Nephron progenitor cell (in vitro differentiated cells): ENCODE results near the gene PARD3B.

ENCODE experiments used
- DNase-seq: peaks from one replicate; pipeline ENCODE4 v3.0.0; 2021
- H3K27ac Mint-ChIP-seq: 2 replicates; pipeline ENCODE4 v1.8.0; 2021; ENCODE audit warnings: mild to moderate bottlenecking, moderate library complexity, mixed read lengths
- H3K27me3 Mint-ChIP-seq: 2 replicates; pipeline ENCODE4 v1.8.0; 2021; ENCODE audit warnings: mild to moderate bottlenecking, low read depth, mixed read lengths; ENCODE audit not compliant: poor library complexity
- H3K36me3 Mint-ChIP-seq: 2 replicates; pipeline ENCODE4 v1.8.0; 2021; ENCODE audit warnings: low read depth, mixed read lengths
- H3K4me1 Mint-ChIP-seq: 2 replicates; pipeline ENCODE4 v1.8.0; 2021; ENCODE audit warnings: mixed read lengths
- H3K4me3 Mint-ChIP-seq: 2 replicates; pipeline ENCODE4 v1.8.0; 2021; ENCODE audit warnings: mild to moderate bottlenecking, moderate library complexity, mixed read lengths
- H3K9me3 Mint-ChIP-seq: 2 replicates; pipeline ENCODE4 v1.8.0; 2021; ENCODE audit warnings: mild to moderate bottlenecking, moderate library complexity, mixed read lengths
- CTCF ChIP-seq: fragments of 200-600 bp; sonication (generic); IDR thresholded peaks from 2 replicates; pipeline ENCODE4 v1.5.0; 2021; ENCODE audit warnings: antibody characterized with exemption

The PARD3B gene

GRCh38 chr2:205017912-205018311, 472.6 kb downstream of the PARD3B start:
- Mint-ChIP-seq H3K4me1 (peaks cover 28% of the 10 kb centered on the region), H3K4me3 (no peak overlapping the region), H3K36me3 (no peaks in the 10 kb centered on the region), H3K9me3 (peaks cover 18% of the 10 kb centered on the region), H3K27ac (no peak overlapping the region), H3K27me3 (no peaks in the 10 kb centered on the region)
- DNase-seq: no peak
- TF ChIP-seq CTCF: no peak

GRCh38 chr2:205020673-205021072, 475.4 kb downstream of the PARD3B start:
- no peak for DNase-seq
- no peaks in the 10 kb centered on the region for H3K36me3 Mint-ChIP-seq
- H3K4me1 Mint-ChIP-seq: peaks cover 33% of the 10 kb centered on the region
- no peaks in the 10 kb centered on the region for H3K27me3 Mint-ChIP-seq
- peaks cover 18% of the 10 kb centered on the region for H3K9me3 Mint-ChIP-seq
- no peak for TF ChIP-seq CTCF
- peak overlapping the region; percentile 22 for H3K27ac Mint-ChIP-seq
- no peak overlapping the region for H3K4me3 Mint-ChIP-seq

GRCh38 chr2:205022841-205023240, 477.6 kb downstream of the PARD3B start:
- H3K36me3 Mint-ChIP-seq: no peaks in the 10 kb centered on the region
- DNase-seq: no peak
- H3K4me1 Mint-ChIP-seq: peaks cover 33% of the 10 kb centered on the region
- peaks cover 19% of the 10 kb centered on the region for H3K9me3 Mint-ChIP-seq
- no peak overlapping the region for H3K27ac Mint-ChIP-seq
- H3K4me3 Mint-ChIP-seq: no peak overlapping the region
- TF ChIP-seq CTCF: no peak
- no peaks in the 10 kb centered on the region for H3K27me3 Mint-ChIP-seq

- Mint-ChIP-seq H3K36me3 (no peaks in the 10 kb centered on the region), H3K4me1 (peaks cover 33% of the 10 kb centered on the region), H3K27ac (no peak overlapping the region), H3K27me3 (no peaks in the 10 kb centered on the region), H3K9me3 (peaks cover 22% of the 10 kb centered on the region), H3K4me3 (no peak overlapping the region)
- no peak for DNase-seq
- no peak for TF ChIP-seq CTCF
Measured at GRCh38 chr2:205024822-205025518, 479.7 kb downstream of the PARD3B start.

- TF ChIP-seq CTCF: no peak
- Mint-ChIP-seq H3K9me3 (peaks cover 16% of the 10 kb centered on the region), H3K27me3 (no peaks in the 10 kb centered on the region), H3K36me3 (no peaks in the 10 kb centered on the region), H3K27ac (no peak overlapping the region), H3K4me3 (no peak overlapping the region), H3K4me1 (peaks cover 28% of the 10 kb centered on the region)
- DNase-seq: no peak
Measured at GRCh38 chr2:205025580-205026240, 480.4 kb downstream of the PARD3B start.

GRCh38 chr2:205030695-205031094, 485.4 kb downstream of the PARD3B start:
- DNase-seq: no peak
- no peaks in the 10 kb centered on the region for H3K36me3 Mint-ChIP-seq
- no peak for TF ChIP-seq CTCF
- no peak overlapping the region for H3K4me3 Mint-ChIP-seq
- H3K27me3 Mint-ChIP-seq: no peaks in the 10 kb centered on the region
- no peak overlapping the region for H3K27ac Mint-ChIP-seq
- peaks cover 14% of the 10 kb centered on the region for H3K9me3 Mint-ChIP-seq
- H3K4me1 Mint-ChIP-seq: peaks cover 24% of the 10 kb centered on the region
